Adrenal gland (tissue), 5 donors: Measurements from ENCODE around the gene UBASH3B.

Experiments
- POLR2A ChIP-seq, 2 donors: fragments of 450-650 bp; IDR thresholded peaks; one replicate each; pipeline ENCODE4 v1.6.1; 2017; ENCODE audit warnings: antibody characterized with exemption in 2 of 2, mild to moderate bottlenecking in 2 of 2, moderate library complexity in 1 of 2
- TF ChIP-seq, protein P1 (sequence below), 6 experiments: fragments of 450-650 bp in 4 of 6; fragments of 200-600 bp in 2 of 6; sonication (generic) in 1 of 6; IDR thresholded peaks; 1 replicate in 5 of 6; 2 replicates in 1 of 6; pipeline versions ENCODE4 v1.5.1 to v1.8.0; 2016 to 2021; ENCODE audit warnings: antibody characterized with exemption in 6 of 6, mild to moderate bottlenecking in 2 of 6, moderate library complexity in 1 of 6
- donor health status: DM: no; HTN: no; CAD: no.

DNA sequence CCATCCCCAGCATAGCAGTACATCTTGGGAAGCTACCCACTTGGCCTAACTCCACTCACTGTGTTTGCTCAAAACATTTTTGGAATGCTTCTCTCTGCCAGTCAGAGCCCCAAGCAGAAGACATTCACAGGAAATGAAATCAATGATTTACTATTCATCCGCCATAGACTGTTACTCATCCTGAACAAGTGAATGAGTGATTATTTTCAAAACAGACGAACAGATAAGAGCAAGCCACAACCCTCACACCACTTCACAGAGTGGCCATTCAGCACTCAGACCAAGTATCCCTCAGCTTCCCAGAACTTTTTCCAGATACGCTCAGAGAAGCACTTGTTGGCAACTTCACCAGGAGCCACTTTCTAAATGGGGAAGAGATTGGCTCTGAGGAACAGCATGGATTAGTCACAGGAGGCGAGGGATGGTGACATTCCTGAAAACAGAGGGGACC is 13.0 kb upstream of the UBASH3B start:
- TF ChIP-seq, protein P1, sequence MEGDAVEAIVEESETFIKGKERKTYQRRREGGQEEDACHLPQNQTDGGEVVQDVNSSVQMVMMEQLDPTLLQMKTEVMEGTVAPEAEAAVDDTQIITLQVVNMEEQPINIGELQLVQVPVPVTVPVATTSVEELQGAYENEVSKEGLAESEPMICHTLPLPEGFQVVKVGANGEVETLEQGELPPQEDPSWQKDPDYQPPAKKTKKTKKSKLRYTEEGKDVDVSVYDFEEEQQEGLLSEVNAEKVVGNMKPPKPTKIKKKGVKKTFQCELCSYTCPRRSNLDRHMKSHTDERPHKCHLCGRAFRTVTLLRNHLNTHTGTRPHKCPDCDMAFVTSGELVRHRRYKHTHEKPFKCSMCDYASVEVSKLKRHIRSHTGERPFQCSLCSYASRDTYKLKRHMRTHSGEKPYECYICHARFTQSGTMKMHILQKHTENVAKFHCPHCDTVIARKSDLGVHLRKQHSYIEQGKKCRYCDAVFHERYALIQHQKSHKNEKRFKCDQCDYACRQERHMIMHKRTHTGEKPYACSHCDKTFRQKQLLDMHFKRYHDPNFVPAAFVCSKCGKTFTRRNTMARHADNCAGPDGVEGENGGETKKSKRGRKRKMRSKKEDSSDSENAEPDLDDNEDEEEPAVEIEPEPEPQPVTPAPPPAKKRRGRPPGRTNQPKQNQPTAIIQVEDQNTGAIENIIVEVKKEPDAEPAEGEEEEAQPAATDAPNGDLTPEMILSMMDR (IDR thresholded peaks at IDR 0.05), result no peak
- no peak for TF ChIP-seq POLR2A (IDR thresholded peaks at IDR 0.05)
